KBM-7 (cell line): ENCODE results near the gene DIAPH2.

Experiments used
- DNase-seq: peaks from one replicate; pipeline ENCODE4 v3.0.0-alpha.2; 2015
- in situ Hi-C: fragments of 300-500 bp; cut with MboI; formaldehyde crosslinking; loops from 2 replicates; pipeline ENCODE4 v1.14.3; 2020; ENCODE audit warnings: low sequenced_read_pairs, low pct_unique_long_range_greater_than_20kb, mixed read lengths

Gene DIAPH2

DNA sequence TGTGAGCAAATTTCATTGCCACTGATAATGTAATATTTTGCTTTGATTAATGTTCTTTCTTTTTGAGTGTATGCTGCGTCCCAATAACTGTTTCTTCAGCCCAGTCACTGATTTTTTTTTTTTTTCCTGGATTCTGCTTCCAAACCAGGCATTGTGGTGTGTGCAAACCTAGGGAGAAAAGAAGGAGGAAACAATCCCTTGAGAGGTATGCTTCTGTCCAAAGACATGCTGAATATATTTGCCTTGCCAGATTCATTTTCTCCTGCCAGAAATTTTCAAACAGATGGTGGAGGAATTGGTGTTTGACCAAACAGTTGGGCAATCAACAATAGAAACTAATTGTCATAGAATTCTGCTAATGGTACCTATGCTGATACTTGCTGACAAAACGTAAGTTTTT is 952.6 kb downstream of the DIAPH2 start:
- in situ Hi-C loops: no loop called here
- DNase-seq: no peak

- in situ Hi-C loops: no loop called here
These were observed 954.0 kb downstream of the DIAPH2 start for GRCh38 chrX:97638621-97639020.

DNA sequence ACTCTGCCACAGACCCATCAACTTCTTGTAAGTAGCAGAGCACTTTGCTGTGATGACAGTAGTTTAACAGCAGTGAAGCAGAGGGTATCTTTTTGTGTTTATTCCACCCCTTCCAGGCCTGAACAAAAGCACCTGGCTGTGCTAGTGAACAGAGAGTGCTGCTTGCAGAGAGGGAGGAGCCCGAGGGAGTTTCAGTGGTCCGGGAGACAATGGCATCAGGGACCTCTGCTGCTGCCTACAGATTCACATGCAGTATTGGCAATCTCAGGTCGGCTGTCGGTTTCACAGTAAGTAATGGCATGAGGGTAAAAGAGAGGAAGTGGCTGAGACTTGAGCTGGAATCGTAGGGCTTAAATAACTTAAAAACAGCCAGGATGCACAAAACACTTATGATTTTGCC is 954.9 kb downstream of the DIAPH2 start:
- in situ Hi-C loops: no loop called here
- DNase-seq: peak; percentile 11

More at GRCh38 chrX:97638621-97639020, 954.0 kb downstream of the DIAPH2 start:
- DNase-seq: no peak
